HG03457 (cell line): Measurements from ENCODE around the gene ITGA4.
"Not testable (repeated sequence)": the region's sequence is repeated elsewhere in the genome, so short reads cannot be mapped to it uniquely, and the experiment has no call there.

Experiments used
- ATAC-seq: cut with Tn5 transposase; IDR thresholded peaks from one replicate; pipeline ENCODE4 v1.9.1; 2021; ENCODE audit warnings: moderate number of reproducible peaks; ENCODE audit not compliant: unreplicated experiment

The ITGA4 gene

DNA sequence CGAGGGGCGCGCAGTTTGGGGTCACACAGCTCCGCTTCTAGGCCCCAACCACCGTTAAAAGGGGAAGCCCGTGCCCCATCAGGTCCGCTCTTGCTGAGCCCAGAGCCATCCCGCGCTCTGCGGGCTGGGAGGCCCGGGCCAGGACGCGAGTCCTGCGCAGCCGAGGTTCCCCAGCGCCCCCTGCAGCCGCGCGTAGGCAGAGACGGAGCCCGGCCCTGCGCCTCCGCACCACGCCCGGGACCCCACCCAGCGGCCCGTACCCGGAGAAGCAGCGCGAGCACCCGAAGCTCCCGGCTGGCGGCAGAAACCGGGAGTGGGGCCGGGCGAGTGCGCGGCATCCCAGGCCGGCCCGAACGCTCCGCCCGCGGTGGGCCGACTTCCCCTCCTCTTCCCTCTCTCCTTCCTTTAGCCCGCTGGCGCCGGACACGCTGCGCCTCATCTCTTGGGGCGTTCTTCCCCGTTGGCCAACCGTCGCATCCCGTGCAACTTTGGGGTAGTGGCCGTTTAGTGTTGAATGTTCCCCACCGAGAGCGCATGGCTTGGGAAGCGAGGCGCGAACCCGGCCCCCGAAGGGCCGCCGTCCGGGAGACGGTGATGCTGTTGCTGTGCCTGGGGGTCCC lies at the start of gene ITGA4:
ITGA4 (plus strand) TSS at position 266 of the 620 bp plus-strand sequence; CDS start at position 535, 269 bp downstream.
- ATAC-seq: peak; percentile 73

DNA sequence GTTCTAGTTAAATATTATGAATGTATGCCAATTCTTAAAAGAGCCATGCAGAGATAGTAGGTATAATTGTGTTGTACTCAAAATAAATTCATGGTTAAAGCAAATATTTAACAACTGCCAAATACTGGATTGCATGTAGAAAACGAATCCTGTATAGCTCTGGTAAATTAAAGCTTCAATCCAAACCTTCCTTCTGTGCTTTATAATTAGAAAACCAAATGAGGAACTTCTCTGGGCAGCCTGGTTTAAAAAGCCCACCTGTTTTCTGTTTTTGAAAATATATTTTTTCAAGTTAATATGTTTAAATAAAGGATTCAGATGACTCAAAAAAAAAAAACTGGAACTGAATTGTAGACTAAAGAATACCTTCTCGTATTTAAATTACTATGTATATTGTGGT lies 48.3 kb upstream of the ITGA4 start:
- no peak for ATAC-seq

DNA sequence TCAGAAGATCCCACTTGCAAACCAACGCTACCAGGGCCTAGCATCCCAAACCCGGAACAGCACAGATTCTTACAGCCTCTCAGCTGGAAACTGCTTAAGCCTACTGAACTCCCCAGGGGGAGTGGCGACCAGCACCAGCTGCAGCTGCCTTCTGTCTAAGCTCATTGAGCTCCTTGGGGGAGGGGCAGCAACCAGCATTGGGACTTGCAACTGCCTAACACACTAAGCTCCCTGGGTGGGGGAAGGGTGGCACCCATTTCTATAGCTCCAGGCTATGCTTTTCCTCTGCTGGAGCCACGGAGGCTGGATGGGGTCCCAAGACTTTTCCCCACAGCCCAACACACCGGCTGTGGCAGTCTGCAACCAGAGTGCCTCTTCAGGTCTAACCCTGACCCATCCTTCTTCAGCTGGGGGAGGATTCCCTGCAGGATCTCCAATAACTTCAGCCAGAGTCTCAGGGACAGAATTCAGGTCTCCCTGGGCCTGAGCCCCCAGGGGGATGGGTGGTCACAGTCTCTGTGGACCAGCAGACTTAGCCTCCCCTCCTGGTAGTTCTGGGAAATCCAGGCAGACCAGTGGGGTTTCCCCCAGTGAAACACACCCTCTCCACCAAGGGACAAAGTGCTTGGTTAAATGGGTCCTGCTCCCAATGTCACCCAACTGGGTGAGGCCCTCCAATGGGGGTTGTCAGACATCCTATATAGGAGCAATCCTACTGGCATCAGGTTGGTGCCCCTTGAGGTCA lies 45.9 kb upstream of the ITGA4 start:
- peak; percentile 88 for ATAC-seq

DNA sequence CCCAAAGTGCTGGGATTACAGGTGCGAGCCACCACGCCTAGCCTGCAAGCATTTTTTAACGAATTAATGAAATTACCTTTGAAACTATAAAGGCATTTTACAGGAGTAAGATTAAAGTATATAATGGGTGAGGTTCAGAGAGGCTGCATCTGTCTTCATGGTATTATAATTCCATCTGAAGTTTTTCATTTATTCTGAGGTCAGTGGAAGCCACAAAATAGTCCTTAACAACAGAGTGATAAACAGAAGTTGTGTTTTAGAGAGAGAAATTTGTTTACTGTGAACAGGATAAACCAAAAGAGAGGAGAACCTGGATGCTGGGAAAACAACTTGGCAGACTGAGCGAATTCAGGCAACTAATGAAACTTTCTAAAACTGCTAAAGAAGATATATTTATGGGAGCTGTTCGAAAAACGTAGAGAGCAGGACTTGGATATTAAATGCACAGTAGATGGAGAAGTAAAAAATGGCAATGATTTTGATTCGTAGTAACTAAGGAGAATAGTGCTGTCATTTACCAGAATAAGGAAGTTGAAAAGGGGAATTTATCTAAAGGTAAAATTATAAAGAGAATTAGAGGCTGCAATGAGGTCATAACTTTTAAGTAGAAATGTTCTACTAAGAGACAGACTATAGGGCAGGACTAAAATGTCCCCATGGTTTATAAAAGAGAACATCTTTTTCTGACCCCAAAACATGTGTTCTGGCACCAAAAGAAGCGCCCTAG lies 37.9 kb upstream of the ITGA4 start:
- no peak for ATAC-seq

GRCh38 chr2:181420259-181421130 lies 36.7 kb upstream of the ITGA4 start:
- no peak for ATAC-seq

GRCh38 chr2:181421131-181421458 lies 36.1 kb upstream of the ITGA4 start:
- no peak for ATAC-seq

DNA sequence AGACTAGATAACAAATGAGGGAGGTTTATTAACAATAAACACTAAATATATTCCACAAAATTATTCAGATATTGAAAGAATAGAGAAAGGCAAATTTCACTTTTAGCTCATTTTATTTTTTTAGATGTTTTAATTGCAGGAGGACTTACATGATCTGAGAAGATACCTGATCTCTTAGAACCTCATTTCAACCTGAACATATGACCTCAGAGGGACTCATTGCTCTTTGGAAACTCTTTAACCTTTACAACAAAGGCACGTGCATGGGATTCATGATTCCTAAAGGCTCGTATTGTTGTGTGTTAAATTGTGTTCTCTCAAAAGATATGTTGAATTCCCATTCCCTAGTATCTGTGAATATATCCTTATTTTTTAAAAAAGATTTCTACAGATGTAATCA lies 35.7 kb upstream of the ITGA4 start:
- ATAC-seq: no peak

- ATAC-seq: no peak
Measured at GRCh38 chr2:181426672-181427071, 30.5 kb upstream of the ITGA4 start.

- ATAC-seq: no peak
Measured at GRCh38 chr2:181430406-181431118, 26.6 kb upstream of the ITGA4 start.

DNA sequence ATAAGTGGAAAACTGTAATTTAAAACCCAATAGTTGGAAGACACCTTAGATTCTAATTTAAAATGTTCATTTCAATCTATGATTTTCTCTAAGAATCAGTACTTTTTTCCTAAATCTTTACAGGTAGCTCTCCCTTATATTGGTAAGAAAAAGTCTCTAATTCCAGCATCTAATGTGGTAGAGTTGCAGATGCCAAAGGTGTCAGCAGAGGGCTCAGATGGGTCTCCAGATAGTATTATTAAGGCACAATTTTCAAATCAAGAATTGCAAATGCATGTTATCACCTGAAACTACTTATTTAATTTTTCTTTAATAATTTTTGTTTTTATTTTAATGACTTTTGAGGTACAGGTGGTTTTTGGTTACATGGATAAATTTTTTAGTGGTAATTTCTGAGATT lies 25.5 kb upstream of the ITGA4 start:
- no peak for ATAC-seq

DNA sequence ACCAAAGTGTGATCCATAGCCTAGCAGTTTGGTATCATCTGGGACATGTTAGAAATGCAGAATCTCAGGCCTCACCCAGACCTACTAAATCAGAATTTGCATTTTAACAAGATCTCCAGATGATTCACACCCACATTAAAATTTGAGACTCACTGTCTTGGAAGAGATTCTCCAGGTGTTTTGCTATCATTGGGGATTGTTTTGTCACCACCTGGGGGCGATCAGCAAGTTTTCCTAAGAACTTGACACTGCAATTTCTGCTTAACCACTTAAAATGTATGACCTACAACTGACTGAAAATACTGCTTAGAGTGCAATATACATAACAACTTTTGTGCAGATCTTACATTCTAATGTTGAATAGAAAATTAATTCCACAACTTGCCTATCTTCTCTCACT lies 18.9 kb upstream of the ITGA4 start:
- ATAC-seq: no peak

GRCh38 chr2:181440344-181440743 lies 16.8 kb upstream of the ITGA4 start:
- no peak for ATAC-seq

DNA sequence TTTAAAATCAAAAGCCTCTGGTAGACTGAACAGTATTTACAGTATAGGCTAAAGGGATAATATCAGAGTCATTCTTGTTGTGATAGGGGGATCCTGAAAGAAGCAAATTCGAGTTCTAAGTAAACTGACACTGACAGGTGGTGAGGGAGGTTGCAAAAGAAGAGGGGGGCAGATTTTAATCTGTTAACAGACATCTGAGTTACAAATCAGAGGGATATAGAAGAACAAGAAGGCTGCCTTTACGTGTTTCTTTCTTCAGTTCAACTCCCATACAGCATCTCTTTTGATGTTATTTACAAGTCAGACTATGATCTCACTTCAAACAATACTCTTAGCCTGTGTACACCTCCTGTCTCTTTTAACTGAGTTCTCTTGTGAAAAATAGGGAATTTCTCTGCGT lies 16.3 kb upstream of the ITGA4 start:
- ATAC-seq: no peak

- no peak for ATAC-seq
Measured at GRCh38 chr2:181441670-181442069, 15.5 kb upstream of the ITGA4 start.

GRCh38 chr2:181444654-181445053 lies 12.5 kb upstream of the ITGA4 start:
- ATAC-seq: no peak

GRCh38 chr2:181446985-181447384 lies 10.2 kb upstream of the ITGA4 start:
- ATAC-seq: peak; percentile 79

- ATAC-seq: not testable (repeated sequence)
Measured at GRCh38 chr2:181449278-181449677, 7.9 kb upstream of the ITGA4 start.

- no peak for ATAC-seq
Measured at GRCh38 chr2:181454686-181455450, 2.3 kb upstream of the ITGA4 start.

GRCh38 chr2:181456660-181457120 lies 496 bp upstream of the ITGA4 start:
- peak; percentile 66 for ATAC-seq
